HAP-1 (cell line): ENCODE measurements around the gene CAMK1D.
A peak's percentile ranks its signal among the peaks of the same experiment; 100 is the strongest.

Experiments
- DNase-seq, 2 experiments: peaks; one replicate each; pipeline ENCODE4 v3.0.0-alpha.2; 2016 to 2020; ENCODE audit warnings: low spot score in 2 of 2
- H3K27me3 ChIP-seq: fragments of 250-450 bp; sonication (Bioruptor Pico); 2 replicates; pipeline ENCODE4 v1.5.1; 2020; ENCODE audit warnings: low read depth, mild to moderate bottlenecking, moderate library complexity
- H3K36me3 ChIP-seq: fragments of 250-450 bp; sonication (Bioruptor Pico); replicated peaks from 2 replicates; pipeline ENCODE4 v1.5.1; 2020; ENCODE audit warnings: mild to moderate bottlenecking
- H3K4me1 ChIP-seq: fragments of 250-450 bp; sonication (Bioruptor Pico); 2 replicates; pipeline ENCODE4 v1.5.1; 2020; ENCODE audit warnings: mild to moderate bottlenecking
- H3K4me3 ChIP-seq: fragments of 250-450 bp; sonication (Bioruptor Pico); 2 replicates; pipeline ENCODE4 v1.5.1; 2020; ENCODE audit warnings: mild to moderate bottlenecking, moderate library complexity
- H3K9me3 ChIP-seq: fragments of 250-450 bp; sonication (Bioruptor Pico); 2 replicates; pipeline ENCODE4 v1.5.1; 2020; ENCODE audit warnings: mild to moderate bottlenecking, moderate library complexity
- in situ Hi-C: fragments of 300-500 bp; cut with MboI; formaldehyde crosslinking; loops from 3 replicates; pipeline ENCODE4 v1.14.3; 2020; ENCODE audit warnings: low sequenced_read_pairs, inconsistent platforms, mixed read lengths

The CAMK1D gene

GRCh38 chr10:12369982-12370381 is 20.6 kb downstream of the CAMK1D start:
- H3K36me3 ChIP-seq = no peaks in the 10 kb centered on the region
- H3K9me3 ChIP-seq = no peaks in the 10 kb centered on the region
- DNase-seq = no peak
- H3K27me3 ChIP-seq = no peaks in the 10 kb centered on the region
- H3K4me3 ChIP-seq = no peak overlapping the region
- in situ Hi-C loops = no loop called here
- H3K4me1 ChIP-seq = no peaks in the 10 kb centered on the region

- Histone ChIP-seq H3K4me3 (no peak overlapping the region), H3K4me1 (no peaks in the 10 kb centered on the region), H3K9me3 (no peaks in the 10 kb centered on the region), H3K27me3 (no peaks in the 10 kb centered on the region), H3K36me3 (no peaks in the 10 kb centered on the region)
- in situ Hi-C loops = no loop called here
- DNase-seq = no peak
Observed at GRCh38 chr10:12372846-12373245, 23.5 kb downstream of the CAMK1D start.

GRCh38 chr10:12375076-12375504 is 25.7 kb downstream of the CAMK1D start:
- no peak overlapping the region for H3K4me3 ChIP-seq
- H3K36me3 ChIP-seq = no peaks in the 10 kb centered on the region
- no peaks in the 10 kb centered on the region for H3K9me3 ChIP-seq
- in situ Hi-C loops = no loop called here
- no peak for DNase-seq
- H3K27me3 ChIP-seq = no peaks in the 10 kb centered on the region
- no peaks in the 10 kb centered on the region for H3K4me1 ChIP-seq

GRCh38 chr10:12376211-12376610 is 26.9 kb downstream of the CAMK1D start:
- H3K4me1 ChIP-seq = peaks cover 5% of the 10 kb centered on the region
- no peak overlapping the region for H3K4me3 ChIP-seq
- no peaks in the 10 kb centered on the region for H3K9me3 ChIP-seq
- in situ Hi-C loops = no loop called here
- H3K27me3 ChIP-seq = no peaks in the 10 kb centered on the region
- DNase-seq = no peak
- H3K36me3 ChIP-seq = no peaks in the 10 kb centered on the region

GRCh38 chr10:12377658-12378290 is 28.4 kb downstream of the CAMK1D start:
- no peaks in the 10 kb centered on the region for H3K27me3 ChIP-seq
- H3K4me3 ChIP-seq = no peak overlapping the region
- H3K36me3 ChIP-seq = no peaks in the 10 kb centered on the region
- no peaks in the 10 kb centered on the region for H3K9me3 ChIP-seq
- peaks cover 5% of the 10 kb centered on the region for H3K4me1 ChIP-seq
- in situ Hi-C loops = no loop called here
- no peak for DNase-seq

- Histone ChIP-seq H3K4me3 (no peak overlapping the region), H3K27me3 (no peaks in the 10 kb centered on the region), H3K4me1 (peaks cover 5% of the 10 kb centered on the region), H3K9me3 (no peaks in the 10 kb centered on the region), H3K36me3 (no peaks in the 10 kb centered on the region)
- DNase-seq = peak in 1 of 2 experiments; percentile 14
- in situ Hi-C loops = no loop called here
Observed at GRCh38 chr10:12380999-12381398, 31.7 kb downstream of the CAMK1D start.

- in situ Hi-C loops = no loop called here
- no peak overlapping the region for H3K4me3 ChIP-seq
- H3K9me3 ChIP-seq = no peaks in the 10 kb centered on the region
- H3K4me1 ChIP-seq = peaks cover 5% of the 10 kb centered on the region
- no peak for DNase-seq
- no peaks in the 10 kb centered on the region for H3K36me3 ChIP-seq
- H3K27me3 ChIP-seq = no peaks in the 10 kb centered on the region
Observed at GRCh38 chr10:12381536-12382156, 32.3 kb downstream of the CAMK1D start.

- no peaks in the 10 kb centered on the region for H3K9me3 ChIP-seq
- DNase-seq = no peak
- peaks cover 5% of the 10 kb centered on the region for H3K4me1 ChIP-seq
- no peaks in the 10 kb centered on the region for H3K27me3 ChIP-seq
- H3K4me3 ChIP-seq = no peak overlapping the region
- in situ Hi-C loops = no loop called here
- no peaks in the 10 kb centered on the region for H3K36me3 ChIP-seq
Observed at GRCh38 chr10:12382157-12382548, 32.8 kb downstream of the CAMK1D start.

- DNase-seq = no peak
- Histone ChIP-seq H3K27me3 (no peaks in the 10 kb centered on the region), H3K4me3 (no peak overlapping the region), H3K4me1 (peaks cover 5% of the 10 kb centered on the region), H3K9me3 (no peaks in the 10 kb centered on the region), H3K36me3 (no peaks in the 10 kb centered on the region)
- in situ Hi-C loops = no loop called here
Observed at GRCh38 chr10:12382956-12383531, 33.7 kb downstream of the CAMK1D start.

GRCh38 chr10:12384906-12385305 is 35.6 kb downstream of the CAMK1D start:
- Histone ChIP-seq H3K4me1 (peaks cover 5% of the 10 kb centered on the region), H3K4me3 (no peak overlapping the region), H3K9me3 (no peaks in the 10 kb centered on the region), H3K36me3 (no peaks in the 10 kb centered on the region), H3K27me3 (no peaks in the 10 kb centered on the region)
- in situ Hi-C loops = no loop called here
- no peak for DNase-seq

- Histone ChIP-seq H3K36me3 (no peaks in the 10 kb centered on the region), H3K9me3 (no peaks in the 10 kb centered on the region), H3K27me3 (no peaks in the 10 kb centered on the region), H3K4me1 (no peaks in the 10 kb centered on the region; the same call in none of the 2 replicates), H3K4me3 (no peak overlapping the region)
- in situ Hi-C loops = no loop called here
- no peak for DNase-seq
Observed at GRCh38 chr10:12387561-12388210, 38.3 kb downstream of the CAMK1D start.

GRCh38 chr10:12388671-12389070 is 39.3 kb downstream of the CAMK1D start:
- H3K27me3 ChIP-seq = no peaks in the 10 kb centered on the region
- H3K36me3 ChIP-seq = no peaks in the 10 kb centered on the region
- no peak overlapping the region for H3K4me3 ChIP-seq
- in situ Hi-C loops = no loop called here
- no peaks in the 10 kb centered on the region for H3K9me3 ChIP-seq
- no peaks in the 10 kb centered on the region; the same call in none of the 2 replicates for H3K4me1 ChIP-seq
- no peak for DNase-seq

GRCh38 chr10:12389154-12389734 is 39.9 kb downstream of the CAMK1D start:
- Histone ChIP-seq H3K4me3 (no peak overlapping the region), H3K4me1 (no peaks in the 10 kb centered on the region; the same call in none of the 2 replicates), H3K36me3 (no peaks in the 10 kb centered on the region), H3K9me3 (no peaks in the 10 kb centered on the region), H3K27me3 (no peaks in the 10 kb centered on the region)
- DNase-seq = no peak
- in situ Hi-C loops = no loop called here

- Histone ChIP-seq H3K9me3 (no peaks in the 10 kb centered on the region), H3K36me3 (no peaks in the 10 kb centered on the region), H3K4me1 (no peaks in the 10 kb centered on the region; the same call in none of the 2 replicates), H3K27me3 (no peaks in the 10 kb centered on the region), H3K4me3 (no peak overlapping the region)
- DNase-seq = no peak
- in situ Hi-C loops = no loop called here
Observed at GRCh38 chr10:12390733-12391132, 41.4 kb downstream of the CAMK1D start.
